Measurements from ENCODE around the gene KIRREL1.

The KIRREL1 gene

DNA sequence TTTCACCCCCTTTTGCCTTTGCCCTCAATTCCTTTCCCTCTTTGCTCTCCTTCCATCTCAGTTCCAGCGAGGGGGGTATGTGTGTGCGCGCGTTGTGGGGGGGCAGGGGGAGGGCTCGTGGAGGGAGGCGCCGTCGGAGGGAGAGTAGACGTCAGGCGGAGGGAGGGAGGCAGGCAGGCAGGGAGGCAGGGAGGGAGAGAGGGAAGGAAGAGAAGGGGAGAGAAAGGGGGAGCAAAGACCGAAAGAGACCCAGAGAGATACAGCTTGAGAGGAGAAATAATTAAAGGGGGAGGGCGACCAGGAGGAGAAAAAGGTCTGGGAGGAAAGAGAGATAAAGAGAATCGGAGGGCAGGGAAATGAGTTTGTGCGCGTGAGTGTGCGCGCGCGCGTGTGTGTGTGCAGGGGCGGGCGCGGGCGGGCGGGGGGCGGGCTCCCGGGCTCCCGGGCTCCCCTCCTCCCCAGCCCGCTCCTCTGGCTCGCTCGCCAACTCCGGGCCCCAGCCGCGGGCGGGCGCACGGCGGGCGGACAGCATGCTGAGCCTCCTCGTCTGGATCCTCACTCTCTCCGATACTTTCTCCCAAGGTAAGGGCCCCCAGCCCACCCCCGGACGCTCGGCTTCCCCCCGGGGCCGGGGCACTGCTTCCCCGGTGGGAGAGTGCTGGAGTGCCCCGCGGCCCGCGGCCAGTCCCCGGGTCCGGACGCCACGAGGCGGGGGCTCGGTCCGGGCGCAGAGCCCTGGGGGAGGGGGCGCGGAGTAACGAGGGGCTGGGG lies at the start of gene KIRREL1:
TSS of gene KIRREL1 (plus strand) at position 499 of the 771 bp plus-strand sequence. CDS start at position 531, 32 bp downstream.
- DNase-seq: peak; percentile 57

GRCh38 chr1:157944663-157945280 lies 48.7 kb upstream of the KIRREL1 start:
- no peak for DNase-seq

- DNase-seq: no peak
Measured at GRCh38 chr1:157948312-157949073, 45.0 kb upstream of the KIRREL1 start.

DNA sequence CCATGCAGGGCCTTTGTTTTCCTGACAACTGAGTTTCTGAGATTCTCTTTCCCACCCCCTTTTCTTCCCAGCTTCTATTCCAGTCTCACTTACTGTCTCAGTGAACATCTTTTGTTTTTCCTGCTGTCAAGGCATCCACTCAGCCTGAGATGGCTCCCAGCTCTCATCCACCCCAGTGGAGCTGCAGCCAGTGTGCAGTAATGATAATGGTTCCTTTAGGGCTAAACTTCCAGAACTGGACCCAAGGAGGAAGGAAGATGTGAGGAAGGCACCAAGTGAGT lies 44.4 kb upstream of the KIRREL1 start:
- DNase-seq: no peak

- DNase-seq: no peak
Measured at GRCh38 chr1:157951230-157951629, 42.2 kb upstream of the KIRREL1 start.

DNA sequence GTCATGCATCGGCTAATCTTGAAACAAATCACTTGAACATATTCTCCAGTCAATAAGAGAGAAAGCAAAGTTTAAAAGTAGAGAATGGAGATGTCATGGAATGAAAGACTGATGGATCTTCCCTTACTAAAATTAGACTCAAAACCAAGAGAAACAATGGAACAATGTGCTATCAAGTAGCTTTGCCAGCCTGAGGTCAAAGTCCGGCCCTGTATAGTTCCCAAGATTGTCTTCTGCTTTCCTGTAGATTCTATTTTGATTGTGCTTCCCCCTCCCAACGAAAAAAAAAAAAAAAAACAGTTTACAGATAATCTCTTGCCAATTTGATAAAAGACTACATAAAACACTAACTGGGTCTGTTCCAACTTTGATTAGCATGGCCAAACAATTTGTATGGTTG lies 40.8 kb upstream of the KIRREL1 start:
- no peak for DNase-seq

- no peak for DNase-seq
Measured at GRCh38 chr1:157955221-157955620, 38.2 kb upstream of the KIRREL1 start.

DNA sequence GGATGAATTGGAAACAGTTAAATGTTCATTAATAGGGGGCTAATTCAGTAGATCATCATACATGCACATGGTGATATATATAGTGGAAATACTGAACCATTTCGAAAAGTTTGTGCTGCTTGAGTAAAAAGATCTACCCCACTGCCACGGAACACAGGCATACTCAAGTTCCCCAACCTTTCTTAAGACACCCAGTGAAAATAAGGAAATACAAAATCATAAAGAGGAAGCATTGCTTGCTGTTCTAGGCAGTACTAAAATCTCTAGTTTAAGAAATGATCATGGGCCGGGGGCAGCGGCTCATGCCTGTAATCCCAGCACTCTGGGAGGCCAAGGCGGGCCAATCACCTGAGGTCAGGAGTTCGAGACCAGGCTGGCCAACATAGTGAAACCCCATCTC lies 37.6 kb upstream of the KIRREL1 start:
- no peak for DNase-seq

DNA sequence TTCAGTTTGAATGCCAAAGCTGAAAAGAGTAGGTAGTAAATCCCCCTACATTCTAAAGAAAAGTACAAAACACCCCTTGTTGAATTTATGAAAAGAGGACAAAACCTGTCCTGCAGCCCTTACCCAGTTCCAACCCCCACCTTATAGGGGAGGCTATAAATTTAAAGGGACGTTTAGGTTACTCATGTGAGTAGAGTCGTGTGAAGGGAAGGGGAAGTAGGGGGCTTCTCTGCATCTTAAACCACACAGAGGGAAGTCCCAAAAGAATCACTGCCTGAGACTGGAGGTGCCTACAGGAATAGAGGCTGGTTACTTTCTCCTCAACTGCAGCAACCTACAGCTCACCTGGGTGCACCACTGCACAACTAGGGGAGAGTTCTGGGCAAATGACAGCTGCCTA lies 36.7 kb upstream of the KIRREL1 start:
- DNase-seq: no peak

- no peak for DNase-seq
Measured at GRCh38 chr1:157958263-157958662, 35.2 kb upstream of the KIRREL1 start.

DNA sequence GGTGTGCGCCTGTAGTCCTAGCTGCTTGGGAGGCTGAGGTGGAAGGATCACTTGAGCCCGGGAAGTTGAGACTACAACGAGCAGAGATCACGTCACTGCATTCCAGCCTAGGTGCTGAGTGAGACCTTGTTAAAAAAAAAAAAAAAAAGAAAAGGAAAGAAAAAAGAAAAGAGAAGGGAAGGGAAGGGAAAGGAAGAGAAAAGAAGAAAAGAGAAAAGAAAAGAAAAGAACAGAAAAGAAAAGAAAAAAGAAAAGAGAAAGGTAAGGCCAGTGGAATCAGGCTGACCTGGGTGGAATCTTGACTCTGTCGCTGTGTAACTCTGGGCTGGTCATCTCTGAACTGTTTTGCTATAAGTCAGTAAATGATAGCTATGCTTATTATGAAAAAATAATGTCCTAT lies 33.7 kb upstream of the KIRREL1 start:
- no peak for DNase-seq

DNA sequence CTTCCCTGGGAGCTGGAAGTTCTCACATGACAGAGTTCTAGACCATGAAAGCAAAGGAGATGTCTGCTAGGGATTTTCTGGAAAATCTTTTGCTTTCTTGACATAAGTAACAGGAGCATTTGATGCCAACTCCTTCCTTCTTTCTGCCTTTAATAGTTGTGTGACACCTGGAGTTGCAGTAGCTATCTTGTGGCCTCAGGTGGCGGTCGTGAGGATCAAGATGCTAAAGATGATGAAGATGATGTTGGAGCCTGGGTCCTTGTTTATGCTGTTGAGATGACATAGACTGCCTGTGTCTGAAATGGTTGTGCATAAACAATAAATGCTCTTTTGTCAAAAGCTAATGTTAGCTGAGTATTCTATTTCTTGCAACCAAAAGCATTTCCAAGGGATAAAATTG lies 32.7 kb upstream of the KIRREL1 start:
- DNase-seq: no peak

DNA sequence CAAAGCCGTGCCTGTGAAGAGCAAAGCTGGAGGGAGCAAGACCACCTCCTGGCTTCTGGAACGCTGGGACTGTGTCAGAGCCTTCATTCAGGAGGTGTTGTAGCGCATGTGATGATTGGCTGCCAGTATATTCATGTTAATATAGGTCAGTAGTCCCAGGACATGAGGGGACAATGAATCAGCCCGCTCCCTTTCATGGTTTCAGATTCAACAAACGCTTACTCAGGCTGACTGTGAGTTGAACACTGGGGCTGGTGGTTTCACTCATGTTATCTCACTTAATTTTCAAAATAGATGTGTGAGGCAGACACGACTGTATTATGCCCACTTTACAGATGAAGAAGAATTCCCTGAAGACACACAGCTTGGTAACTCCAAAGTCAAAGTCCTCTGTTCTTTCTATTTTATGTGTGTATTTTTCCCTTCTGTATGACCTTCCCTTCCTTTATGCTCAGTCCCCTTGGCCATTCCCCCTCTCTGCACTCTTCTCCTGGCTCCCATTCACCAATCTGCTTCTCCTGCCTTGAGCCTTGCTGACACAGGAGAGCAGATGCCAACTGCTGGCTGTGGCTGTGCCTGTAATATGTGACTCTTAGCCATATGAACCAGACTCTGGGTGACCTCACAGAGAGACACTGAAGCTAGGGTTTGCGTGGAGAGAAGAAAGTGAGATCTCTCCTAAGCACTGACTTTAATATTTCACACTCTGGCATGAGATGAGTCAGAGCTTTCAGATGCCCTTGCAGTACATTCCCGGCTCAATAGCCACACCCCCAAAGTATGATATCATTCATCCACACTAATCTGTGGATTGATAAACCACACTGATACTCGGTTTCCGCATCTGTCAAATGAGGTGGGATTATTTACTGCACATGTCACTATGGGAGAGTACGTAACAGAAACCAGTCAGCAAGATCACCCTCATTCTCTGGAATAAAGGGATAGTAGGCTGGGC lies 31.4 kb upstream of the KIRREL1 start:
- no peak for DNase-seq

DNA sequence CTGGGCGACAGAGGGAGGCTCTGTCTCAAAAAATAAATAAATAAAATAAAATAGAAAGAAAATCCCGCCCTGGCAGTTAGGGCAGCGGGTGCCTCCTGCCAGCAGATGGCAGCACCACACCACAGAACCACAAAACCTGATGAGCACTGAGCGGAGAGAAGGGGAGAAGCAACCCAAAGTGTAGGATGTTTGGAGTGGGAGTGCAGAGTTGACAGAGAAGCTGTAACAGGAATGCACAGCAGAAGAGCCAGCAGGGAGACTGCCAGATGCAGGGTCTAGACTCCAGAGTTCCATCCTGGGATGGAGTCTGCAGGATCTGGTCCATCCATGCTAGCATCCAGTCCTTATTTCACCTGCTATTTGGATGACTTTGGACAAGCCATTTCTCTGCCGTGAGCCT lies 29.7 kb upstream of the KIRREL1 start:
- DNase-seq: peak; percentile 25

GRCh38 chr1:157965584-157965983 lies 27.9 kb upstream of the KIRREL1 start:
- DNase-seq: no peak

DNA sequence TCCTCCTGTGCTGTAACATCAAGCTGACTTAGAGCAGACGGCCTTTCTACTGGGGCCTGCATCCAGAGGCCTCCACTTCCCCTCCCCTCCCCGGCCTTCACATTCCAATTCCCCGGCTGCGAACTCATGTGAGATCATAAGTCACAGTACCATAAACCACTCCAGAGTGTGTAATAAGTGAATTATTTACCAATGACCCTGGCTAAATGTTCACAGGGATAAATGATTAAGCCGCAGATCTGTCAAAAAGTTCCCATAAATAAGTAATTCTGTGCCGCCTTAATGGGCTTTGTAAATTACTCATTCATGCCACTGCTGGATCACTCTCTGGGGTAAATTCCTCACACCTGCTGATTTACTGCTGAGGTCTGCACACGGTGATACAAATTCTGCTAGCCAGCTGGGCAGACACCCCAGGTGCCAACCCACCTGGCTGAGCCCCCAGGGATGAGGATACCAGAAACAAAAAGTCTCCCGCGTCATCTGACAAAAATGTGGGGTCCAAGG lies 27.4 kb upstream of the KIRREL1 start:
- no peak for DNase-seq

DNA sequence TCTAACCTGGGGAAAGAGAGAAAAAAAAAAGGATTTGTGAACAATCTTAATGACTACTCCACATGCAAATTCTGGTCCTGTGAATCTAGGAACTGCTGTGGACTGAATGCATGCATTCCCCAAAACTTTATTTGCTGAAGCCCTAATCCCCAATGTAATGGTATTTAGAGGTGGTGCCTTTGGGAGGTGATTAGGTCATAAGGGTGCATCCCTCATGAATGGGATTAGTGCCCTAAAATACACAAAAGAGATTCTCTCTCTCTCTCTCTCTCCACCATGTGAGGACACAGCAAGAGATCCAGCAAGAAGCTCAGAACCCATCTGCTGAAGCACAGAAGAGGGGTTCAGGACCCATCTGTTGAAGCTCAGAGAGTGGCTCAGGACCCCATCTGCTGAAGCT lies 26.2 kb upstream of the KIRREL1 start:
- no peak for DNase-seq

DNA sequence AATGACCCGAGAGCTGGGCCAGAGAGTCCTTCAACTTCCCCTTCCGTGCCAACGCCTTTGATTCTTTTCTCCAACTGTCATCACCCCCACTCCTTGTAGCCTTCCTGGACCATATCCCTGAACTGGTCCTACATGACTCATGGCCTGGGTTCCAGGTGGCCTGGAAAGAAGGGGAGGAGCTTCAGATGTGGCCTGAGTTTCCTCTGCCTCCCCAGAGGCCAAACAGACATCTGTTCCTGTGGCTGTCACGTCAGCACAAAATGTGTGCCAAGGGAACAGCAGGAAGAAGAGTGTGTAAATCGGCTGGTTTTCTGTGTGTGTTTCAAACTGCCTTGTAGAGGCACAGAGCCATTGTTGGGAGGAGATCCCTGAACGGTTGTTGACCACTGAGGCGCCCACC lies 24.9 kb upstream of the KIRREL1 start:
- no peak for DNase-seq

GRCh38 chr1:157968946-157969345 lies 24.5 kb upstream of the KIRREL1 start:
- DNase-seq: no peak

DNA sequence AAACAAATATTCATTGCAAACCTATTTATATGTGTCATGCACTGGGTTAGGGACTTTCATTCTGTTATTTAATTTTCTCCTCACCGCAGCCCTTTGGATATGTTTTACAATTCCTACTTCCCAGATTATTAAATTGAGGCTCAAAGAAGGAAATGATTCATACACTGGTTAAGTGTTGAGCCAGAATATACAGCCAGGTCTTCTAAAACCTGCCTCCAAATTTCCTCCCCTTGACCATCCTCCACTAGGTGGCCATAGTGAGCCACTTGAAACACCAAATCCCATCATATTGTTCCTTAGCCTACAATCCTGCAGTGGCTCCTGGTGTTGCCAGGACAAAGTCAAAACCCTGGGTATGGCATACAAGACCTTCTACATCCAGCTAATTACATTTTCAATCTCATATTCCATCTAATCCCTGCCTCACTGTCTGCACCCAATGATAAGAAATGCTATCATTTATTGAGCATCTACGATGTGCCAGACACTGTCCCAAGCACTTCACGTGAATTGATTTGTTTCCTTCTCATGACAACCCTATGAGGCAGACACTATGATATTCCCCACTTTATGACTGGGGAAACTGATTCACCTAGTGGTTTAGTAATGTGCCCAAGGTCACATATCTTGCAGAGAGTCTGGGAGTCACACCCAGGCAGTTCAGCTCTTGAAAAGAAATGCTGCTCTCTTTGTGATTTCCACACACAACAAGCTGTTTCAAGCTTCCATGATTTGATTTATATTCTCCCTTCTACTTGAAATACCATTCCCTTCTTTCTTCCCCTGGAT lies 23.6 kb upstream of the KIRREL1 start:
- no peak for DNase-seq

DNA sequence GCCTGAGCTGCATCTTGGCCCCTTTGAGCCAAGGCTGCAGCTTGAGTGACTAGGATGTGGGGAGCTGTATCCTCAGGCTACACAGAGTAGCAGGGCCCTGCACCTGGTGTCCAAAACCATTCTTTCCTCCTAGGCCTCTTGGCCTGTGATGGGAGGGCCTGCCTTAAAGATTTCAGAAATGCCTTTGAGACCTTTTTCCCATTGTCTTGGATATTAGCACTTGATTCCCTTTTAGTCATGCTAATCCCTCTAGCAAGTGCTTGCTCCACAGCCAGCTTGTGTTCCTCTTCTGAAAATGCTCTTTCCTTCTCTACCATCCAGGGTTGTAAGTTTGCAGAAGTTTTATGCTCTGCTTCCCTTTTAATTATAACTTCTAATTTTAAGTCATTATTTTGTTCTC lies 21.7 kb upstream of the KIRREL1 start:
- DNase-seq: no peak
